Muscle of arm (tissue), 14 donors: ENCODE results near the gene GEMIN5. TPM values are rescaled to one million over a fixed set of nuclear protein-coding genes. Genes with fewer than 3 reads are reported as not detected.
A peak's percentile ranks its signal among the peaks of the same experiment; 100 is the strongest.
"Not testable (repeated sequence)": the region's sequence is repeated elsewhere in the genome, so short reads cannot be mapped to it uniquely, and the experiment has no call there.

Experiments used
- DNase-seq: peaks from one replicate; pipeline ENCODE4 v3.0.0-alpha.2; 2013
- long read RNA-seq, 11 donors: transcript quantifications; one replicate each; lab custom pipeline, GENCODE V29; 2026
- polyA plus RNA-seq, 12 donors: library from polyadenylated mRNA; unstranded; fragments of 120-200 nt; gene quantifications; one replicate each; pipeline ENCODE4 v1.2.1, GENCODE V29; 2013; ENCODE audit not compliant: insufficient read length in 12 of 12

GEMIN5 gene
- 10 to 100 TPM in 11 of 12 donors, not detected in 1; 16.7 to 21.6 (median 18.0) TPM for polyA plus RNA-seq
- long read RNA-seq, donor 1: 0 reads
- long read RNA-seq, donor 2, full-length matches to known transcripts: 3 of 3 reads
- long read RNA-seq, donor 2, partial matches to known transcripts: 0 of 3 reads
- long read RNA-seq, donor 2, other reads (novel, unspliced or antisense): 0 of 3 reads
- long read RNA-seq, donor 3: 0 reads
- long read RNA-seq, donor 4: 0 reads
- long read RNA-seq, donor 5: 0 reads
- long read RNA-seq, donor 6: 0 reads
- long read RNA-seq, donor 7: 0 reads
- long read RNA-seq, donor 8, full-length matches to known transcripts: 1 of 1 reads
- long read RNA-seq, donor 8, partial matches to known transcripts: 0 of 1 reads
- long read RNA-seq, donor 8, other reads (novel, unspliced or antisense): 0 of 1 reads
- long read RNA-seq, donor 9: 0 reads
- long read RNA-seq, donor 10: 0 reads
- long read RNA-seq, donor 11, full-length matches to known transcripts: 1 of 8 reads
- long read RNA-seq, donor 11, partial matches to known transcripts: 7 of 8 reads
- long read RNA-seq, donor 11, other reads (novel, unspliced or antisense): 0 of 8 reads

- DNase-seq: peak; percentile 88
Observed at GRCh38 chr5:154937718-154938466, at the start of gene GEMIN5. TSS of gene GEMIN5 (minus strand) at chr5:154938211. CDS start at chr5:154938133, 78 bp downstream.

- DNase-seq: no peak
Observed at GRCh38 chr5:154986151-154986550, 48.1 kb upstream of the GEMIN5 start.

GRCh38 chr5:154984946-154985516 lies 47.0 kb upstream of the GEMIN5 start:
- DNase-seq: no peak

GRCh38 chr5:154978294-154978693 lies 40.3 kb upstream of the GEMIN5 start:
- DNase-seq: not testable (repeated sequence)

GRCh38 chr5:154977409-154977808 lies 39.4 kb upstream of the GEMIN5 start:
- no peak for DNase-seq

GRCh38 chr5:154976082-154976481 lies 38.1 kb upstream of the GEMIN5 start:
- not testable (repeated sequence) for DNase-seq

GRCh38 chr5:154972476-154973080 lies 34.6 kb upstream of the GEMIN5 start:
- peak; percentile 18 for DNase-seq

- no peak for DNase-seq
Observed at GRCh38 chr5:154971501-154971900, 33.5 kb upstream of the GEMIN5 start.

GRCh38 chr5:154970759-154971158 lies 32.7 kb upstream of the GEMIN5 start:
- DNase-seq: no peak

GRCh38 chr5:154968953-154969352 lies 30.9 kb upstream of the GEMIN5 start:
- no peak for DNase-seq

- no peak for DNase-seq
Observed at GRCh38 chr5:154967421-154968024, 29.5 kb upstream of the GEMIN5 start.

- no peak for DNase-seq
Observed at GRCh38 chr5:154966874-154967273, 28.9 kb upstream of the GEMIN5 start.

- no peak for DNase-seq
Observed at GRCh38 chr5:154966081-154966841, 28.2 kb upstream of the GEMIN5 start.

GRCh38 chr5:154962494-154962893 lies 24.5 kb upstream of the GEMIN5 start:
- no peak for DNase-seq

- no peak for DNase-seq
Observed at GRCh38 chr5:154956712-154957111, 18.7 kb upstream of the GEMIN5 start.

- no peak for DNase-seq
Observed at GRCh38 chr5:154949781-154950180, 11.8 kb upstream of the GEMIN5 start.

- no peak for DNase-seq
Observed at GRCh38 chr5:154948313-154948712, 10.3 kb upstream of the GEMIN5 start.

GRCh38 chr5:154947778-154948177 lies 9.8 kb upstream of the GEMIN5 start:
- no peak for DNase-seq

- no peak for DNase-seq
Observed at GRCh38 chr5:154945695-154946301, 7.8 kb upstream of the GEMIN5 start.

- no peak for DNase-seq
Observed at GRCh38 chr5:154944716-154945115, 6.7 kb upstream of the GEMIN5 start.
